ENCODE results near the gene TAMM41.

DNA sequence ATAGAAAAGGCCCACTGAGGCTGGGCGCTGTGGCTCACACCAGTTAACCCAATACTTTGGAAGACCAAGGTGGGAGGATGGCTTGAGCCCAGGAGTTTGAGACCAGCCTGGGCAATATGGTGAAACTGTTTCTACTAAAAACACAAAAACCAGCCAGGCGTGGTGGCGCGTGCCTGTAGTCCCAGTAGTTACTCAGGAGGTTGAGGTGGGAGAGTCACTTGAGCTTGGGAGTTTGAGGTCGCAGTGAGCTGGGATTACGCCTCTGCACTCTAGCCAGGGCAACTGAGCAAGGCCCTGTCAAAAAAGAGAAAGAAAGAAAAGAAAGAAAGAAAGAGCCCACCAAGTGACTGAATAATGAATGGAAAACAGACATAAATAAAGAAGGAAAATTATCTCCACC lies 32.0 kb downstream of the TAMM41 start:
- TF ChIP-seq, protein P1, sequence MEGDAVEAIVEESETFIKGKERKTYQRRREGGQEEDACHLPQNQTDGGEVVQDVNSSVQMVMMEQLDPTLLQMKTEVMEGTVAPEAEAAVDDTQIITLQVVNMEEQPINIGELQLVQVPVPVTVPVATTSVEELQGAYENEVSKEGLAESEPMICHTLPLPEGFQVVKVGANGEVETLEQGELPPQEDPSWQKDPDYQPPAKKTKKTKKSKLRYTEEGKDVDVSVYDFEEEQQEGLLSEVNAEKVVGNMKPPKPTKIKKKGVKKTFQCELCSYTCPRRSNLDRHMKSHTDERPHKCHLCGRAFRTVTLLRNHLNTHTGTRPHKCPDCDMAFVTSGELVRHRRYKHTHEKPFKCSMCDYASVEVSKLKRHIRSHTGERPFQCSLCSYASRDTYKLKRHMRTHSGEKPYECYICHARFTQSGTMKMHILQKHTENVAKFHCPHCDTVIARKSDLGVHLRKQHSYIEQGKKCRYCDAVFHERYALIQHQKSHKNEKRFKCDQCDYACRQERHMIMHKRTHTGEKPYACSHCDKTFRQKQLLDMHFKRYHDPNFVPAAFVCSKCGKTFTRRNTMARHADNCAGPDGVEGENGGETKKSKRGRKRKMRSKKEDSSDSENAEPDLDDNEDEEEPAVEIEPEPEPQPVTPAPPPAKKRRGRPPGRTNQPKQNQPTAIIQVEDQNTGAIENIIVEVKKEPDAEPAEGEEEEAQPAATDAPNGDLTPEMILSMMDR (IDR thresholded peaks at IDR 0.05) = no peak
- TF ChIP-seq ZFX (IDR thresholded peaks at IDR 0.05; ENCODE audit: borderline replicate concordance) = no peak
